ENCODE results near the gene ZBTB8OS. TPM values are rescaled to one million over a fixed set of nuclear protein-coding genes. Genes with fewer than 3 reads are reported as not detected.
A peak's percentile ranks its signal among the peaks of the same experiment; 100 is the strongest.

The ZBTB8OS gene
- total RNA-seq, 1 donor from 2014 or later, result 53.1 TPM

DNA sequence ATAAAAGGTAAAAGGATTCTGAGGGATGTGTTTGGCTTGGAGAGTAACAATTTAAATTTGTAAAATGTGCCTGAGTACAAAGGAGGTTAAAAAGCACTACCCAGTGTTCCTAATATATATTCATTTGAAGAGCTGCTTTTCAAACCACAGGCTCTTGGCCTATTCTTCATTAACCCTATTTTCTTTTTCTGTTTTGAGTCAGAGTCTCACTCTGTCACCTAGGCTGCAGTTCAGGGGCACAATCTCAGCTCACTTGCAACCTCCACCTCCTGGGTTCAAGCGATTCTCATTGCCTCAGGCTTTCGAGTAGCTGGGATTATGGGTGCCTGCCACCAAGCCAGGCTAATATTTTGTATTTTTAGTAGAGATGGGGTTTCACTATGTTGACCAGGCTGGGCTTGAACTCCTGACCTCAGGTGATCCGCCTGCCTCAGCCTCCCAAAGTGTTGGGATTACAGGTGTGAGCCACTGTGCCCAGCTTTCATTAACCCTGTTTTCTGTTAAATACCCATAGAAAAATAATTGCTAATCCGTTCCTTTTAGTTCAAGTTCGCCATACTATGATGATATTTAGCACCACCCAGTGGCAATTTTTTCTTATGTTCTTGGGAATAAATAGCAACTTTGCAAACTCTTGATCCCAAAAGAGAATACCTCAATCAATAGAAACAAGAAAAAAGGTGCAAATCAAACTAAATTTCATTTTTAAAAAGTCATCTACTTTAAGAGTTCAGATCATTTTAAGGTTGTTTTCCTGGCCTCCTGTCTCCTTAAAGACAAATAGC lies 30.5 kb downstream of the ZBTB8OS start:
- no peak overlapping the region for H3K4me3 ChIP-seq (ENCODE audit: low read depth, low read length)
- TF ChIP-seq CTCF (conservative IDR thresholded peaks at IDR 0.05; ENCODE audit: low read depth, low read length), result peak; percentile 30
- DNase-seq (ENCODE audit: low read depth), result no peak

- TF ChIP-seq CTCF (conservative IDR thresholded peaks at IDR 0.05; ENCODE audit: low read depth, low read length), result no peak
- no peak overlapping the region for H3K4me3 ChIP-seq (ENCODE audit: low read depth, low read length)
- no peak for DNase-seq (ENCODE audit: low read depth)
These were observed 31.6 kb downstream of the ZBTB8OS start for GRCh38 chr1:32618673-32619221.

DNA sequence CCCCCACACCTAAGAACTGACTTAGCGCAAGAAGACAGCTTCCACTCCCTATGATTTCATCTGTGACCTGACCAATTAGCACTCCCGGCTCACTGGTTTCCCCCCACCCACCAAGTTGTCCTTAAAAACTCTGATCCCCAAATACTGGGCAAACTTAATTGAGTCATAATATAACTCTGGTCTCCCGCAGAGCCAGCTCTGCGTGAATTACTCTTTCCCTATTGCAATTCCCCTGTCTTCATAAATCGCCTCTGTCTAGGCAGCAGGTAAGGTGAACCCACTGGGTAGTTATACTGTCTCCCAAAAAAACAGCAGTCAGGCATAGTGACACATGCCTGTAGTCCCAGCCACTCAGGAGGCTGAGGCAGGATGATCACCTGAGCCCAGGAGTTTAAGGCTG lies 36.9 kb downstream of the ZBTB8OS start:
- H3K4me3 ChIP-seq (ENCODE audit: low read depth, low read length), result no peak overlapping the region
- no peak for TF ChIP-seq CTCF (conservative IDR thresholded peaks at IDR 0.05; ENCODE audit: low read depth, low read length)
- DNase-seq (ENCODE audit: low read depth), result no peak

- TF ChIP-seq CTCF (conservative IDR thresholded peaks at IDR 0.05; ENCODE audit: low read depth, low read length), result peak; percentile 12
- DNase-seq (ENCODE audit: low read depth), result peak; percentile 9
- H3K4me3 ChIP-seq (ENCODE audit: low read depth, low read length), result peak overlapping the region; percentile 61
These were observed 38.0 kb downstream of the ZBTB8OS start for GRCh38 chr1:32612189-32612881.

DNA sequence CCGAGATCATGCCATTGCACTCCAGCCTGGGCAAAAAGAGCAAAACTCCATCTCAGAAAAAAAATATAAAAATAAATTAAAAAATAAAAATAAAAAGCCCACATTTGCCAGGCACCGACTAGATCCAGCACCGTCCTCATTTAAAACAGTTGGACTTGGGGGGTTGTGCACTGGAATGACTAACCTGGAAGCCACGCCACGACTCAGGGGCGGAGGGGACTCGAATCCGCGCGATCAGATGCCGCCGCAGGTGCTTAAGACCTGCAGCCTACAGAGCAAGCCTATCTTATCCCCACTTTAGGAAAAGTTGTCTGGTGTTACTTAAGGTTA lies 38.5 kb downstream of the ZBTB8OS start:
- TF ChIP-seq CTCF (conservative IDR thresholded peaks at IDR 0.05; ENCODE audit: low read depth, low read length), result no peak
- peak; percentile 3 for DNase-seq (ENCODE audit: low read depth)
- H3K4me3 ChIP-seq (ENCODE audit: low read depth, low read length), result peak overlapping the region; percentile 61

GRCh38 chr1:32609180-32609579 lies 41.2 kb downstream of the ZBTB8OS start:
- DNase-seq (ENCODE audit: low read depth), result no peak
- no peak for TF ChIP-seq CTCF (conservative IDR thresholded peaks at IDR 0.05; ENCODE audit: low read depth, low read length)
- H3K4me3 ChIP-seq (ENCODE audit: low read depth, low read length), result no peak overlapping the region
